GM12891 (cell line): ENCODE results near the gene EPB41.

Experiments
- POLR2A ChIP-seq: IDR thresholded peaks from 2 replicates; pipeline ENCODE4 v1.6.1; 2011; ENCODE audit warnings: low read depth, low read length, control low read depth
- POLR2AphosphoS5 ChIP-seq: IDR thresholded peaks from 2 replicates; pipeline ENCODE4 v1.6.1; 2011; ENCODE audit warnings: low read depth, low read length, control low read depth
- TAF1 ChIP-seq: IDR thresholded peaks from 2 replicates; pipeline ENCODE4 v1.6.1; 2011; ENCODE audit warnings: low read depth, low read length, control low read depth

DNA sequence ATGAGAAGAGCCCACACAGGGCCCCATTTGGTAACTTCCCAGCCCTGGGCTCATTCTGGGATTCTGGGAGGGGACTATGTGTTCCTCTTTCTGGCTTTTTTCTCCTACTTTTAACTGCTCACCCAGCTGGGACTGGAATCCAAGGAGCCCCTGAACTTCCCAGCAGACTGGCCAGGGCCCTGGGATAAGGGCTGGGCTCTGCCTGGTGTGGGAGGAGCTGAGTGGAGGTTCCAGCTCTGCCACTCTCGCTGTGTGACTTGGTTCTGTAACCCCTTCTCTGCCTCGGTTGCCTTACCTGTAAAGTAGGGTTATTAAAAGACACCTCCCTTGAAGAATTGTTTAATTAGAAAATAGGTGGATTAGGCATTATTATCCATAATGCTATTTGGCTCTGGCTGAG, 19.6 kb upstream of the EPB41 start:
- no peak for TF ChIP-seq TAF1
- no peak for TF ChIP-seq POLR2A
- TF ChIP-seq POLR2AphosphoS5, result no peak
